HG03432 (cell line): ENCODE results near the gene ERMAP.
"Not testable (repeated sequence)": the region's sequence is repeated elsewhere in the genome, so short reads cannot be mapped to it uniquely, and the experiment has no call there.

Experiments
- ATAC-seq: cut with Tn5 transposase; IDR thresholded peaks from one replicate; pipeline ENCODE4 v1.9.1; 2021; ENCODE audit warnings: mild to moderate bottlenecking, moderate library complexity; ENCODE audit not compliant: unreplicated experiment

ERMAP gene

GRCh38 chr1:42841440-42842147 is 24.7 kb downstream of the ERMAP start:
- no peak for ATAC-seq

- ATAC-seq, result no peak
These were observed 27.7 kb downstream of the ERMAP start for GRCh38 chr1:42844592-42845140.

- ATAC-seq, result no peak
These were observed 28.3 kb downstream of the ERMAP start for GRCh38 chr1:42845193-42845592.

- peak; percentile 22 for ATAC-seq
These were observed 28.9 kb downstream of the ERMAP start for GRCh38 chr1:42845866-42846256.

- ATAC-seq, result peak; percentile 89
These were observed 29.6 kb downstream of the ERMAP start, which contains the start of gene ZNF691 for GRCh38 chr1:42846257-42847110. TSS of gene ZNF691 (plus strand) at chr1:42846613. CDS start at chr1:42849659, 3,046 bp downstream.

- no peak for ATAC-seq
These were observed 30.2 kb downstream of the ERMAP start for GRCh38 chr1:42847111-42847595.

GRCh38 chr1:42847721-42848460 is 31.0 kb downstream of the ERMAP start:
- ATAC-seq, result no peak

GRCh38 chr1:42848823-42849537 is 32.1 kb downstream of the ERMAP start:
- ATAC-seq, result no peak

GRCh38 chr1:42849944-42850343 is 33.0 kb downstream of the ERMAP start:
- ATAC-seq, result no peak

GRCh38 chr1:42851420-42851819 is 34.5 kb downstream of the ERMAP start:
- no peak for ATAC-seq

- no peak for ATAC-seq
These were observed 35.2 kb downstream of the ERMAP start for GRCh38 chr1:42851960-42852607.

GRCh38 chr1:42852608-42852980 is 35.7 kb downstream of the ERMAP start:
- no peak for ATAC-seq

- ATAC-seq, result no peak
These were observed 36.4 kb downstream of the ERMAP start for GRCh38 chr1:42853116-42853884.

GRCh38 chr1:42856554-42856953 is 39.6 kb downstream of the ERMAP start:
- not testable (repeated sequence) for ATAC-seq

- not testable (repeated sequence) for ATAC-seq
These were observed 42.4 kb downstream of the ERMAP start for GRCh38 chr1:42859366-42859765.

- no peak for ATAC-seq
These were observed 43.6 kb downstream of the ERMAP start for GRCh38 chr1:42860339-42861013.

- no peak for ATAC-seq
These were observed 44.1 kb downstream of the ERMAP start for GRCh38 chr1:42861014-42861399.

GRCh38 chr1:42866549-42866948 is 49.6 kb downstream of the ERMAP start:
- ATAC-seq, result no peak
